Neural crest cell (in vitro differentiated cells): ENCODE results near the gene ZSCAN21. TPM values are rescaled to one million over a fixed set of nuclear protein-coding genes. Genes with fewer than 3 reads are reported as not detected.

Source experiments
- DNase-seq: peaks from one replicate; pipeline ENCODE4 v3.0.0; 2021; ENCODE audit warnings: low read depth, mixed read lengths, low spot score
- H3K27ac Mint-ChIP-seq: one replicate; pipeline ENCODE4 v1.8.0; 2021; ENCODE audit warnings: mild to moderate bottlenecking, mixed read lengths; ENCODE audit not compliant: unreplicated experiment
- H3K27me3 Mint-ChIP-seq: 2 replicates; pipeline ENCODE4 v1.8.0; 2021; ENCODE audit warnings: low read depth, mild to moderate bottlenecking, mixed read lengths
- H3K36me3 Mint-ChIP-seq: 2 replicates; pipeline ENCODE4 v1.8.0; 2021; ENCODE audit warnings: low read depth, mild to moderate bottlenecking, mixed read lengths
- H3K4me1 Mint-ChIP-seq: 2 replicates; pipeline ENCODE4 v1.8.0; 2021; ENCODE audit warnings: mixed read lengths
- H3K4me3 Mint-ChIP-seq: one replicate; pipeline ENCODE4 v1.8.0; 2021; ENCODE audit warnings: mild to moderate bottlenecking, mixed read lengths
- H3K9me3 Mint-ChIP-seq: 2 replicates; pipeline ENCODE4 v1.8.0; 2021; ENCODE audit warnings: mixed read lengths
- total RNA-seq: library from RNA; stranded (reverse); gene quantifications from 2 replicates; pipeline ENCODE4 v1.2.1, GENCODE V29; 2021
- TF ChIP-seq, protein P1 (sequence below): fragments of 200-600 bp; sonication (generic); conservative IDR thresholded peaks from 2 replicates; pipeline ENCODE4 v1.5.0; 2021; ENCODE audit warnings: antibody characterized with exemption, mild to moderate bottlenecking

The ZSCAN21 gene
- total RNA-seq, 1 donor from 2014 or later = 20.3 TPM

DNA sequence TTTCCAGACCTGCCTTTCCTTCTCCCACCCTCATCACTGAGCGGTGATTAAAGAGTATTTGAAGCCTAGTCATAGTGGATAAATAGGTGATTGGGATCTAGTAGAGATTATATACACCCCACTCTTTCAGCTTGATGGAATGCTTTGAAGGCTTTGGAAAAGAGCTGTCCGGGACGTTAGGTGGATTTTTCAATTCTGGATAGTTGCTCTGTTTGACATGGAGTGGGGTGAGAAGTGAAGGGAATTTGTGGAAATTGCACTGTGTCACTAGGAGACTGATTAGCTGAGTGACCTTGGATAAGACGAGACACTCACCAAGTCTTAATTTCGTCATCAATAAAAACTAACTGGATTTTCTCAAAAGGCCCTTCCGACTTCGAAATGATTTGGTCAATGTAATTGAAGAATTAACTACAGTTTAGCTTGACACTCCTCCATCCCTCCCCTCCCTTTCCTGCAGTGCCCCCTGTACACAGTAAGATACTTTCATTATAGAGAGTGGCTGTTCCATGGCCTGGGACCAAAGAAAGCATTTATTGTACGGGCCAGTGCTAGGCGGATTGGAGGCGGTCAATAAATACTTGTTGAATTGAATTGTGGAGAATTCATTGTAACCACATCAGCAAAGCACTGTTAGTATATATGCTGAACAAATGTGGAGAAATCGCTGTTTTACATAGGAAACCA is 33.2 kb upstream of the ZSCAN21 start:
- Mint-ChIP-seq H3K9me3 (no peaks in the 10 kb centered on the region), H3K27ac (peak overlapping the region; percentile 91), H3K27me3 (peaks cover 11% of the 10 kb centered on the region), H3K4me1 (peaks cover 37% of the 10 kb centered on the region), H3K36me3 (no peaks in the 10 kb centered on the region), H3K4me3 (peak overlapping the region; percentile 95)
- TF ChIP-seq, protein P1, sequence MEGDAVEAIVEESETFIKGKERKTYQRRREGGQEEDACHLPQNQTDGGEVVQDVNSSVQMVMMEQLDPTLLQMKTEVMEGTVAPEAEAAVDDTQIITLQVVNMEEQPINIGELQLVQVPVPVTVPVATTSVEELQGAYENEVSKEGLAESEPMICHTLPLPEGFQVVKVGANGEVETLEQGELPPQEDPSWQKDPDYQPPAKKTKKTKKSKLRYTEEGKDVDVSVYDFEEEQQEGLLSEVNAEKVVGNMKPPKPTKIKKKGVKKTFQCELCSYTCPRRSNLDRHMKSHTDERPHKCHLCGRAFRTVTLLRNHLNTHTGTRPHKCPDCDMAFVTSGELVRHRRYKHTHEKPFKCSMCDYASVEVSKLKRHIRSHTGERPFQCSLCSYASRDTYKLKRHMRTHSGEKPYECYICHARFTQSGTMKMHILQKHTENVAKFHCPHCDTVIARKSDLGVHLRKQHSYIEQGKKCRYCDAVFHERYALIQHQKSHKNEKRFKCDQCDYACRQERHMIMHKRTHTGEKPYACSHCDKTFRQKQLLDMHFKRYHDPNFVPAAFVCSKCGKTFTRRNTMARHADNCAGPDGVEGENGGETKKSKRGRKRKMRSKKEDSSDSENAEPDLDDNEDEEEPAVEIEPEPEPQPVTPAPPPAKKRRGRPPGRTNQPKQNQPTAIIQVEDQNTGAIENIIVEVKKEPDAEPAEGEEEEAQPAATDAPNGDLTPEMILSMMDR = no peak
- DNase-seq = peak; percentile 20

DNA sequence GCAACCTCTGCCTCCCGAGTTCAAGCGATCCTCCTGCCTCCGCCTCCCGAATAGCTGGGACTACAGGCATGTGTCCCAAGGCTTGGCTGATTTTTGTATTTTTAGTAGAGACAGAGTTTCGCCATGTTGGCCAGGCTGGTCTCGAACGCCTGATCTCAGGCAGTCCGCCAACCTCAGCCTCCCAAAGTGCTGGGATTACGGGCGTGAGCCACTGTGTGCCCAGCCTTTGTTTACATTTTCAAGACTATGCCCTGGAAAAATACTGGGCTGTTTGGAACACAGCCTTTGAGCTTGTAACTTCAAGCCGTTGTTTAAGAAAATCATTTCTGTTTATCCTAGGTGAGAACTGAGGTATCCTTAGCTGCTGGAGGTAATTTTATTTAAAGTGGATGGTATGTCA is 32.3 kb upstream of the ZSCAN21 start:
- Mint-ChIP-seq H3K4me3 (peak overlapping the region; percentile 74), H3K4me1 (peaks cover 37% of the 10 kb centered on the region), H3K27ac (no peak overlapping the region), H3K27me3 (peaks cover 4% of the 10 kb centered on the region), H3K9me3 (no peaks in the 10 kb centered on the region), H3K36me3 (no peaks in the 10 kb centered on the region)
- TF ChIP-seq, protein P1 = no peak
- no peak for DNase-seq

GRCh38 chr7:100017875-100018274 is 31.7 kb upstream of the ZSCAN21 start:
- peaks cover 4% of the 10 kb centered on the region for H3K27me3 Mint-ChIP-seq
- no peak overlapping the region for H3K27ac Mint-ChIP-seq
- TF ChIP-seq, protein P1 = no peak
- DNase-seq = no peak
- H3K4me1 Mint-ChIP-seq = peaks cover 37% of the 10 kb centered on the region
- H3K36me3 Mint-ChIP-seq = peaks cover 2% of the 10 kb centered on the region
- peak overlapping the region; percentile 74 for H3K4me3 Mint-ChIP-seq
- H3K9me3 Mint-ChIP-seq = no peaks in the 10 kb centered on the region

DNA sequence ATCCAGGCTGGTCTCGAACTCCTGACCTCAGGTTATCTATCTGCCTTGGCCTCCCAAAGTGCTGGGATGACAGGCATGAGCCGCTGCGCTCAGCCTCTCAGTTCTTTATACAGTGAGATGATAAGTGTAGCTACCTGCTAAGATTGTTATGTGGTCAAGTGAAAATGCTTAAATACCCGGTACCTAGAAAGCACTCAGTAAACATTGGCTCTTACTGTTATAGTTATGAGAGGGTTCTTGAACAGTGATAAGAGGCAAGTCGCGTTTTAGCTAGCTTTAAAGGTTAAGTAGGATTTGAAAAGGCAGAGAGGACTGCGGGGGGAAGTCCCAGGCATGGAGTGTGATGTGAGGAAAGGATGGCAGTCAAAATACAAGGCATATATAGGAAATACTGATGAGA is 29.7 kb upstream of the ZSCAN21 start:
- peak overlapping the region; percentile 10 for H3K4me3 Mint-ChIP-seq
- H3K27ac Mint-ChIP-seq = no peak overlapping the region
- H3K36me3 Mint-ChIP-seq = peaks cover 7% of the 10 kb centered on the region
- DNase-seq = no peak
- TF ChIP-seq, protein P1 = no peak
- H3K9me3 Mint-ChIP-seq = no peaks in the 10 kb centered on the region
- H3K27me3 Mint-ChIP-seq = peaks cover 4% of the 10 kb centered on the region
- peaks cover 36% of the 10 kb centered on the region for H3K4me1 Mint-ChIP-seq

DNA sequence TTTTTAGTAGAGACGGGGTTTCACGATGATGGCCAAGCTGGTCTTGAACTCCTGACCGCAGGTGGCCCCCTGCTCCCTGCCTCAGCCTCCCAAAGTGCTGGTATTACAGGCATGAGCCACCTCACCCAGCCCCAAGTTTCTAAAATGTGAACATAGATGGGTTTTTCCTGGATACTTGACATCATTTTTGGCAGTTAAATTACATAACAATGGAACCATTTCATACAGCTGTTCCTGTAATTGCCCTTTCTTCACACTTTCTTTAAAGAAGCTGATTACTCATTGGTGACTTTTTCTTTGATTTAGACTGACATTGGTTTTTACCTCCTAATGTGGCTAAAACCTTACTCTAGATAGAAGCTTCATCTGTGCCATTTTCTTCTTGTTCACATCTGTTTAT is 28.3 kb upstream of the ZSCAN21 start:
- H3K9me3 Mint-ChIP-seq = no peaks in the 10 kb centered on the region
- DNase-seq = no peak
- TF ChIP-seq, protein P1 = no peak
- peak overlapping the region; percentile 17 for H3K4me3 Mint-ChIP-seq
- no peak overlapping the region for H3K27ac Mint-ChIP-seq
- H3K4me1 Mint-ChIP-seq = peaks cover 30% of the 10 kb centered on the region
- H3K36me3 Mint-ChIP-seq = peaks cover 7% of the 10 kb centered on the region
- no peaks in the 10 kb centered on the region for H3K27me3 Mint-ChIP-seq
